ENCODE results near the gene LEKR1.

Gene LEKR1

DNA sequence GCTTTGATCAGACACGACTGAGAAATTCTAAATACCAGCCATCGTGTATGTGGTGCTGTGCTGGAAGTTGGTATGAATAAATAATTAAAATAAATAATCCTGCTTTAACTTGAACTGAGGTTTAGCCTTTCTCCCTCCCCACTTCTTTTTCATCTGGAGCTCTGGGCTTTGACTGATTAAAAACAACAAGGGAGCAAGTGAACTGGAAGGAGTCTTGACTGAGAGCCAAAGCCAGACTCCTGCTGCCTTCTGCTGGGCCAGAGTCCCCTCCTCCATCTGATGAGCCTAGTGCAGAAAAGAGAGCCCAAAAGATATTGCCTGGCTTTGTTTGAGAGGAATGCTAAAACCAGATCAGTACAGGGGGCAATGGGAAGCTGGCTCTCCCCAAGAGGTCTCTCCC is 237.8 kb downstream of the LEKR1 start:
- DNase-seq, result no peak

DNA sequence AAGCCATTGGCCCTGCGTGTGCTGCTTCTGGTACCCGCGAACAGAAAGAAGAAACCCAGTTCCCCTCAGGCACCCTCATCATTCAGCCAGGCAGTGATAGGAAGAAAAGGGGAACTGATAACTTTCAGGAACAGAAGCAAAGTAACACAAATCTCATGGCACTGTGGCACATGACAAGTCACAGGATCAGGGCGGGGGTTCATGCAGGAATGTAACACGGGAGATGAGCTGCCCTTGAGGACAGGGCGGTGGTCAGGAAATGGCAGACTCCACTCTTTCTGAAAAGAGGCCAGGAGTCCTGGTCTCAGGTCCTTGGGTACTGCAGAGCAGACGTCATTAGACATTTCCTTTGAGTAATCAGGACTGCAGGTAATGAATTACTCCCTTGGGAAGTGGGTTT is 238.2 kb downstream of the LEKR1 start:
- DNase-seq, result no peak

DNA sequence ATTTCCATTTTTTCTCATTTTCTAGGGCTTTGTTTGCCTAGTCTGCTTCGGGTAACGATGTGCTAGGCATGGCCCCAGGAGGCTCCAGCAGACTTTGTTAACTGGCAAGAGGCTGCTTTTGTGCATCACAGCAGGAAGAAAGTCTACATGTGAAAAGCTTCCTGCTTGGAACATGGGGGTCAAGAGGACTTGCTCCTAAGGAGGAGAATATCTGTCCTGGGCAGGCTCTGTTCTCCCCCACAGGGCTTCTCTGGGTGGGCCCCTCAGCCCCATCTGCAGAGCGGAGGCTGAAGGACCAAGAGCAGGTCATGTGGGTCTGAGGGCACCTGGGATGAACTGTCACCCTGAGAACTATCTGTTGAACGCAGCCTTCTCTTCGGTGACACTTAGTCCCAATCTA is 239.0 kb downstream of the LEKR1 start:
- DNase-seq, result no peak

DNA sequence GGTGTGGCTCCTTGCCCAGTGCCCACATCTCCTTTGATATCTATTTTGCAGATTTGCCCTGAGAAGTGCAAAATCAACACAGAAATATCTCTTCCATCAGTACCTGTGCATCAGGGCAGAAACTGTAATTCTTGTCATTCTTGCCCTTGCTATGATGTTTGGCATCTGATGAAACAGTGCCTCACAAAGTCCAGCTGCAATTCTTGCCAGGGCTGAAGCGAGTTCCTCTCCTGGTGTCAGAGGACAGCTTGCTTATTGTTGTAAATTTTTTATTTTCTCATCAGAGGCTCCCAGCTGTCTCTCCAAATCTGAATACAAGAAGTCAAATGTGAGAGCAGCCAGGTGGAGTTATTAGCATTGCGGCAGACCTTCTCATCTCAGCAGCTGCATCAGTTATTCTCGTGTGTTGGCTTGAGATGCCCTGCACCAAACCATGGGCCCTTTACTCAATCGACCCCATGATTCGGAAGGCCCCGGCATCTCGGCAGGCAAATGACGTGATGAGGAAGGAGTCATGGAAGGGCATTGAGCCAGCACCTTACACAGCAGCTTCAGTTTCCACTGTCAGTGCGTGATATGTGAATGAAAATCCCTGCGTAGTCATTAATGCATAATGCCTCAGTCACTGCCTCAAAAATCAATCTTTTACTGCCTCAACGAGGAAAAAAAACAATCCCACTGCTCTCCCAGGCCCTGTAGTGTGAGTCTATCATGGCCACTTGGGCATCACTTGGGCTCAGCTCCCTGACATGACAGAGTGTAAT is 240.4 kb downstream of the LEKR1 start:
- DNase-seq, result no peak

DNA sequence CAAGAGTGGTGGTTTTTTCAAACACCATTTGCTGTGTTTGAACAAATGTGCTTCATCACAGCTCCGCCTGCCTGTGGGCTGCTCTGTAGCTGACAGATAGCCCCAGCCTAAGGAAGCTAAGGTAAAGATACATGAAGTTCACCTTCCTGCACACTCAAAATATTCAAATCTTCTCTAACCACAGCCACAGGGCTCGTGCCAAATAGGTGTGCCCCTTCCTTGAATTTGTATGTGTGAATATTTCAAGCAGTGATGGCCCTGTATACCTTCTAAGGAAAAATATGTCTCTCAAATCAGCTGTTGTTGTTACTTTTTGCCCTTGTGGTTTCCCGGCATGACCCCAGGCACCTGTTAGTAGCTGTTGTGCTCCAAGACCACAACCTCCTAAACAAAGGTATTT is 241.0 kb downstream of the LEKR1 start:
- DNase-seq, result no peak

DNA sequence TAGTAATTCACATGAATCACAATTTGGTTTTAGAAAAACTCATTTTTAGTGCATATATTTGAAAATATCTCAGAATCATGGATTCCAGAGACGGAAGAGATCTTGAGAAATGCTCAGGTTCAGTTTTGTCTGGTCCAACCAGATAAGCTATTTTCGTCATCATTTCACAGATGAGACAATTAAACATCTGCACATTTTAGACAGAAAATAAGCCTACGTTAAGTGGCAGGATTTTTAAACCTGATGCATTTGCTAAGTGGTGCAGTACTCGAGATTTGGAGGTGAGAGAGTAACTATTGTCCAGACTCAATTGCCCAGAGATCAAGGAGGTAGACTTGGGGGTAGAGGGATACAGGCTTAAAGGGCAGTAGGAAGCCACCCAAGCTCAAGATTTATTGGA is 243.3 kb downstream of the LEKR1 start:
- DNase-seq, result no peak

DNA sequence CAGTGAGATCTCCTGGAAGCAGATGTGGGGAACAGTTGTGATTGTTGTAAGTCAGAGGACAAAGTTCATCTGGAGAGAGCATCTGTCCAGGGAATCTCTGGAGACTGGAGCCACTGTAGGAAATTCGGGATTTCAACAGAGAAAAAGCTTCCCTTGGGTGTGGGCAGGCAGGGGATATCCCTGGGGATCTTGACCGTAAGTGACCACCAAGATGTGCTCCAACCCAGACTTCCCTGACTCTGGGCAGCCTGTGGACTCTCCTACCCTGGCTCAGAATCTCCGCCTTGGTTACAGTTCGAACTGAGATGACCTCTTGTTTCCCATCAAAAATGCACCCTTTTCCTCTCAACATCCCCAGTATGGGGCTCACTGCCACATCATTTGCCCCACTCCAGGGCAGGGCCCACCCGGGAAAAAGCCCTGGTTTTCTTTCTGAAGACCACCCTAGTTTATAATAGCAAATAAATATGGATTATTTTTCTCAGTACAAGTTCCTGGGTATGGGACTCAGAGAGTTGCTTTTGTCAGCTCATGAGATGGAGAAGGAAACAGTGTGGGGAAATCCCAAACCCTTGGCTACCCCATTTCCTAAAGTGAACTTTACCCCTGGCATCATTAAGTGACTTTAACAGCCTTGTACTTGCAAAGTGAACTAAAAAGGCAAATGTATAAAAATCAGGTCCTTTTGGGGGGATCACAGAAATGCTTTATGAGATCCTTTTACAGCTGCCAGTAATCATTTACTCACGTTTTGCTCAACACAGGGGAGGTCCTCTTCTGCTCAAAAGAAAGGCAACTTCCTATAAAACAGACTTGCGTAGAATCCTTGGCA is 243.9 kb downstream of the LEKR1 start:
- no peak for DNase-seq

DNA sequence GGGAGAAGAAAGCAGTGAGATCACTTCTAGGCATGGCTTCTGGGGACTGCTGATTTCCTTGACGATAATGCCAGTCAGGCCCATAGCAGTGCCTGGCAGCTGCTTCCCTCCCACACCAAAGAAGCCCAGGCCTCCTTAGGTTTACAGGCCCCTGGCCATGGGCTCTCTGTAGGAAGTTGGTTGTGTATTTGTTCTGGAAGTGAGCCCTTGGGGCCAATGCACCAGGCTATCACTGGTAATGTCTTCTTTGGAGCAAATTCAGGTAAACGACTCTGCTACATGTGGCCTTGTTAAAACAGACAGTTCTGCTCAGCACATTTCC is 244.5 kb downstream of the LEKR1 start:
- DNase-seq, result no peak

DNA sequence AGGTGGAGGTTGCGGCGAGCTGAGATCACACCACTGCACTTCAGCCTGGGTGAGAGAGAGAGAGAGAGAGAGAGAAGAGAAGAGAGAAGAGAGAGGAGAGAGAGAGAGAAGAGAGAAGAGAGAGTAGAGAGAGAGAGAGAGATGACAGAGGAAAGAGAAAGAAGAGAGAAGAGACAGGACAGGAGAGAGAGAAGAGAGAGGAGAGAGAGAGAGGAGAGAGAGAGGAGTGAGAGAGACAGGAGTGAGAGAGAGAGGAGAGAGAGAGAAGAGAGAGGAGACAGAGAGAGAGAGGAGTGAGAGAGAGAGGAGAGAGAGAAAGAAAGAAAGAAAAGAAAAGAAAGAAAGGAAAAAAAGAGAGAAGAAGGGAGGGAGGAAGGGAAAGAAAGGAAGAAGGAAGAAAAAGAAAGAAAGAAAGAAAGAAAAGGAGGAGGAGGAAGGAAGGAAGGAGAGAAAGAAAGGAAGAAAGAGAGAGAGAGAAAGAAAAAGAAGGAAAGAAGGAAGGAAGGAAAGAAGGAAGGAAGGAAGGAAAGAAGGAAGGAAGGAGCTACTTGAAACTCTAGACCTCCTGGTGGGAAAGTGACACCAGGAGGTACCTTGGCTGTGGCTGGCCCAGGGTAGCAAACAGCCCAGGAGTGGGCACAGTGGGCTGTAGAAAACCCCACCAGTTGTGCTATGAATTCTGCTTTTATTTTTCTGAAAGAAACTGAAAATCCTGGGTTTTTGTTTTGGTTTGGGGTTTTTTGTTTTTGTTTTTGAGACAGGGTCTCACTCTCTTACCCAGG is 245.8 kb downstream of the LEKR1 start:
- DNase-seq, result no peak

DNA sequence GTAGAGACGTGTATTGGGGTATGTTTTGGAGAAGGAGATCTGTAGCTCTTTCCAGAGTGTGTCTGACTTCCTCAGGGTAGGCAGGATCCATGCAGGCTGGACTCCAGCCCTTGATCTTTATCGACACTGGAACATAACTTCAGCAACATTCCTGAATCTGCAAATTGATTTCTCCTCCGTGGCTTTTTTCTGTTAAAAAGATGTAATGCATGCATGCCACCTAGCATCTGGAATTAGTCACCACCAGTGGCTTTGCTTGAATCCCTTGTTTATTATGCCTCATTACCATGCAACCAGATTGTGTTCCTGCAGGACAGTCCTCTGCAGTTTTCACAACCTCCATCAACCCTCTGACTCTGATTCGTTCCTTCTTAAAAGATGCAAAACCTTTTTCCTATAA is 247.7 kb downstream of the LEKR1 start:
- DNase-seq, result no peak

DNA sequence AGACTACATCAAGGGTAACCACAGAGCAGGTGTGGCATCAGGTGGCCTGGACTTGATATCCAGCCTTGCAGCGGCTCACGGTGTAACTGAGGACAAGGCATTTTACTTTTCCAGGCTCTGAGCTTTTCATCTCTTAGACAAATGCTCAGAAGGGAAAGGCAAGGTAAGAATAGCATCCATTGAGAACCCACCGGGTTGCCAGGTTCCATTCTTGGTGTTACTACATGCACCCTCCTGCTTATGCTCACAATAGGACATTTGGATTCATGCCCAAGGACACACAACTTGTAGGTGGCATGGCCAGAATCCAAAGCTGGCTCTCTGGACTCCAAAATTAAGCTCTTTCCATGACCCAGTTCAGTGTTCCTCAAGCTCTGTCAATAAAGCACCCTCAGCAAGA is 248.3 kb downstream of the LEKR1 start:
- DNase-seq, result no peak

DNA sequence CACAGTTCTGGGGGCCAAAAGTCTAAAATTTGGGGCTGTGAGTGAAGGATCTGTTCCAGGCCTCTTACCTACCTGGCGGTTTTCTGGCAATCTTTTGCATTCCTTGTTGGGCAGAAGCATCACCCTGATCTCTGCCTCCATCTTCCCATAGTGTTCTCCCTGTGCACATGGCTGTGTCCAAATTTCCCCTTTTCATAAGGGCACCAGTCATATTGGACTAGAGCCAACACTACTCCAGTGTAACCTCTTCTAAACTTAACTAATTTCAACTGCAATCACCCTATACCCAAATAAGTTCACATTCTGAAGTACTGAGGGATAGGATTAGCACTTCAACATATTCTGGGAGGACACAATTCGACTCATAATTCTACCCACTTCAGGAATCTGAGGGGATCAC is 248.8 kb downstream of the LEKR1 start:
- no peak for DNase-seq

DNA sequence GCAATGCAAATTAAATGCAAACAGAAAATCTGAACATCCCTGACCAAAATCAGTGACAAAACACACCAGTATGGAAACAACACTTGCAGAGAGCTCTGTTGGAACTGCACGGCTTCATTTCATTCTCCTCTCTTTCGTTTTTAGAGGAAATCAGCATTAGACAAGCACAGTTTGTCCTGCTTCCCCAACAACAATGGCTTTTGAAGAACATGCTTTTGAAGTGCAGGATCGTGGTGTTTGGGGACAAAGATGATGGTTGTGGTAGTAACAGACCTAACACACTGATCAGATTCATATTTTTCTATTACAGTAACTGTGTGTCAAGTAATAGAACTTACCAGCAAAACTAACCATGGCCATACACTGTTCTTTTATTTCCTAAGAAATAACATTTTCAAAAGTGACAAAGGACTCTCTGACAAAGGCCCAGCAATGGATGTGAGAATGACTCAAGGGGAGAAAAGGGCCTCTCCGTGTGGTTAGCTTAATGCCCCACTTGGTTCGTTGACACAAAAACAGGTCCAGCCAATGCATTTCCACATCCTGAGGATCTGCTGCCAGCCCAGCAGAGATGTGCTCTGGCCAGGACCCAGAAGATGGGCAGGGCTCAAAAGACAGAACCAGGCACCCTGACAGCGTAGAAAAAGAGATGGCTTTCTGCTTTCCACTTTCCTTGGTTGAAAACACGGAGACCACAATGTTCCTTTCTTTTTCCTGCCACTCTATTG is 249.7 kb downstream of the LEKR1 start:
- no peak for DNase-seq

DNA sequence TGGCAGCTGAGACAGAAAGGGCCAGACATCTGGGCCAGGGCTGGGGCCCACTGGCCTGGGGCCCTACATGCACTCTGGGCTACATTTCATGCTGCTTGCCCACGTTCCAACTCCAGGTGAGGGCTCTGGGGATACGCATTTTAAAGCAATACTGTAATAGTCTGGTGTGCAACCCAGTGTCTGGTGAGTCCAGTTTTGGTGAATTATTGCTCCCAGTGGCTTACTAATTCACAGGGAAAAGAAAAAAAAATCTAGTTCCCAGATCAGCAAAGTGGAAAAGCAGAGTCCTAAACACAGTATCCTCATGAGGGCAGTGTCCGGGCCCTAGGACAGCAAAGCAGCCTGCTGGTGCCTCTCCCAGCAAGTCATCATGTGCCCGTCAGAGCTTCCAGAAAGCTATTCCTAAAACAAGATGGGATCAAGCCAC is 251.4 kb downstream of the LEKR1 start:
- DNase-seq, result no peak

DNA sequence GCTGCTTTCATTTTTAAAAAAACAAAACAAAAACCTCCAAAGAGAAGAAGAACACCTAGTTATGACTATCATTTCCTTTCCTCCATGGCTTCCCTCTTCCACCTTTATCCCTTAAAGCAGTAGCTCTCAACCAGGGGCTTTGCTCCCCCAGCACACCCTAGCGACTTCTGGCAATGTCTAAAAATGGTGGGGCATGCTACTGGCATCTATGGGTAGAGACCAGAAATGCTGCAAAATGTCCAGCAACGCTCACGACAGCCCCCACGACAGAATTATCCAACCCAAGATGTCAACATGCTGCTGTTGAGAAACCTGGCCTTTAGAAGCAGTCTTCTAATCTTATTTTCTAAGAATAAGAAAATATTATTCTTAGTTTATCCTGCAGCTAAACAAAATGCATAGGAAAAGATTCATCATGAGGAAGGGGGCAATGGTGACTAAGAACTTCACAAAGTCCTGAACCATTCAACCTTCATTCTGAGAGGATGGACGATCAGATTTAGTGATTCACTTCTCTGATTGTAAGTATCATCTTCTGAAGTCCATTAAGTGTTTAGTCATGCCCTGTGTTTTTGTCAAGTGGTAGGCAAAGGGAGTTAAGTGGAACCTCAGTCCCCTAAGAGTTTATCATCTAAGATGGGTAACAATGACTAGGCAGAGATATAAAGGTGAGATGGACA is 252.1 kb downstream of the LEKR1 start:
- no peak for DNase-seq

DNA sequence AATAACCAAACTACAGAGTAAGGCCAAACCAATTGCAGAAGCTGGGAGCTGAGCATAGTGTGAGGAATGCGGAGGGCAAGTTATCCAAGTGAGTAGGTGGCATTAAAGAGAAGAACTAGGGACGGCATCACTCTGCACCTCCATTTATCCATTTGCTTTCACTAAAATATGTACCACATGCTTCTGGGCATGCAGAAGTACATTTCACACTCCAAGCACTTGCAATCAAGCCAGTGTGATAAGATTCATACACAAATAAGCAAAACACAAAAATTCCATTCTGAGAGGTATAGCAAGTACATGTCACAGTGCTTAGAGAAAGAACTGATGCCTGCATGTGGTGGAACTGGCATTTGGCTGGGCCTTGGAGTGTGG is 252.6 kb downstream of the LEKR1 start:
- no peak for DNase-seq

DNA sequence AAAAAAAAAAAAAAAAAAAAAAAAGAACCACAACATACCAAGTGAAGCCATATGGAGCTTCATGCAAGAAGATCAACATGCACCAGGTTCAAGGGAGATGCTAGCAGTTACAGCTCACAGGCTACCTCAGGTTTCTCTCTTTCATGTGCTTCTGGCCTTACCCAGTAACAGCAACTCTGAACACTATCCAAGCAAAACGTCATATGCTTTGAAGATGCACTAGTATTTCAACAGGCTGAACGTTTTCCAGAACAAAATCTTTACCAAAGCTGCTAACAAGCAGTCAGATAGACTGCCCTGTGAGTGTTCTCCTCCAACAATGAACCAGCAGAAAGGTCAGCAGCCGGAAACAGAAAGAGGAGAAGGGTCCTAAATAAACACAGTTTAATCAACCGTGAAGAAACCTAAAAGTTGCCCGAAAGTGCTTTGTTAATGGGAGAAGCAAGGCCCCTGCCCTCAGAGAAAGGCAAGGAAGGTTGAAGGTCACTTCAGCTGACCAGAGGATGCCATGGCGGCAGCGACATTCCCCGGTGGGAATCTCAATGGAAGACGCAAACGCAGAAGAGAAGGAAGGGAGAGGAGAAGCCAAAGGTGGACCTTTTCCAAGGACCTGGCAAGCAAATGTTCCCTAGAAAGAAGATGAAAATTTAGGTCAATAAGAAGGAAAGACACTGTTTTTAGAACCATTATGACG is 253.7 kb downstream of the LEKR1 start:
- DNase-seq, result no peak

DNA sequence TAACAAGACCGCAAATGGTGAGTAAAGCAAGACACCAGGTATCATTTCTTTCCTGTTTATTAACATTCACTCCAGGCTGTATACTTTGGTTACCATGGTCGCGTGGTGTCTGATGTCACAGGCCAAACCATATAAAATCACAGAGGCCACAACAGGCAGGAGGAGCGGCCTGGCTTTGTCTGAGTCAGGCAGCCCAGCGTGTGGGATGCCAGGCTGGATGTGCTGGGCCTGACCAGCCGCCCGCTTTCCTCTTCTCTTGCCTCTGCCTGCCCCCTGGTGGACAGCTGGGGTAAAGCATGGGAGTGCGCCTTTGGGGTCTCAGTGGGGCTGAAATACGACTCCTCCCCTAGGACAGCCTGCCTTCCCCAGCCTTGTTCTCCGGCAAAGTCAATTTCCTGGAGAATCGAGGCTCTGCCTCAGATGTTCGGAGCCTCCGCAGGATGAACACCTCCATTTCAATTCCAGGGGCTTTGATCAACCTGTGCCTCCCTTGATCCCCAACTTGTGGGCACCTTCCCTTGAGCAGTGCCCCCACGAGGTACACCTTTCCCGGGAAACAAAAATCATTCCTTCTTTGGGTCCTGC is 255.6 kb downstream of the LEKR1 start:
- no peak for DNase-seq

DNA sequence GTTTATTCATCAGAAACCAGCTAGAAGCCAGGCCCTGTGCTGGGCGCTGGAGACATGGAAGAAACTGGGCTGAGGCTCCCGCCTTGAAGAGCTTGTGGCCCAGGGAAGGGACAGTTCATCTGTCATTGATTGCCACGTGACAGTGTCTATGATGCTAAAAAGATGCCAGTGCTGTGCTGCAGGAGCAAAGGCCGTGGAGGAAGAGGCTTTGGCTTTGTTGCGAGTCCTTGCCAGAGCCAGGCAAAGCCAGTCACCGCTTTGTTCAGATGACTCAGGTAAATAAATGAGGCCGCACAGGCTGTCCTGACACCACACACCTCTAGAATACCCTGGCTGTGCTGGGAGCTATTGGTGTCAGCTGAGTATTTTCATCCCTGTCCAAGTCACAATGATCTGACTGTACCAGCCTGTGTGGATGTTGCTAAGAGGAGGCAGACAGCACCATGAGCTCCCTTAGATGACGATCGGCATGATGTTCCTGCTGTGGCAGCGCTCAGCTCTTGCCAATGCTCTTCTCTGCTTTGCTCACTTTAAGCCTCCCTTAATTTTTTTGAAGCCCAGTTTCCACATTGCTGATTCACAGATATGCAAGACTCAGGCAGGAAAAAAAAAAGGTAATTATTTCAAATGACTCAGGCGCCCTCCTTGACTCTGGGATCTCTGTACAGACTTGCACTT is 256.3 kb downstream of the LEKR1 start:
- no peak for DNase-seq

DNA sequence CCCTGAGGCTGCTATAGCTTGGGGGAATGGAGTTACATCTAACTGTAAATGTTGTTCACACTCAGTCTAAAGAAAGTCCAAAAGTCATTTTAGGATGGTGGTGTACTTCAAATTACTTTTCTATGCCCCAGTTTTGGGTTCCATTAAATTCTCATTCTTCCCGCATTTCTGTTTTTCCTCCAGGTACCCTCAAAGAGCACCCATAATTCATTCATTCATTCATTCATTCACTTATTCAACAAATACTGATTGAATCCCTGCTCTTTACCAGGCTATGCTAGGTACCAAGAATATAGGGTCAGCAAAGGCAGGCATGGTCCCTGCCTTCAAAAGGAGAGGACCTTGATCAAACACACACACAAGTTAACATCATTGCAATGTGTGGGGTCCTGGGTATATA is 257.7 kb downstream of the LEKR1 start:
- no peak for DNase-seq
